Adrenal gland (tissue), 12 donors: ENCODE measurements around the gene CRELD2. TPM values are rescaled to one million over a fixed set of nuclear protein-coding genes. Genes with fewer than 3 reads are reported as not detected.

Source experiments
- DNase-seq, 7 donors: peaks; one replicate each; pipeline ENCODE4 v3.0.0-alpha.2; 2019 to 2020
- H3K27ac ChIP-seq, 5 donors: fragments of 200-600 bp; sonication (generic) in 4 of 5; 1 replicate in 3 of 5; 2 replicates in 2 of 5; pipeline versions ENCODE4 v1.5.1 to v1.8.0; 2016 to 2020; ENCODE audit warnings: mild to moderate bottlenecking in 1 of 5
- H3K27me3 ChIP-seq: fragments of 200-600 bp; 2 replicates; pipeline ENCODE4 v1.8.0; 2021
- H3K36me3 ChIP-seq, 2 donors: fragments of 200-600 bp; replicated peaks in 1 of 2; 1 replicate in 1 of 2; 2 replicates in 1 of 2; pipeline versions ENCODE4 v1.5.1 to v1.8.0; 2018 to 2022
- H3K4me1 ChIP-seq, 2 donors: fragments of 200-600 bp; replicated peaks in 1 of 2; 1 replicate in 1 of 2; 2 replicates in 1 of 2; pipeline versions ENCODE4 v1.5.1 to v1.8.0; 2018 to 2021
- H3K4me3 ChIP-seq, 4 donors: fragments of 200-600 bp; sonication (generic) in 3 of 4; one replicate each; pipeline ENCODE4 v1.5.1; 2016 to 2018
- H3K9me3 ChIP-seq, 3 donors: fragments of 200-600 bp; sonication (generic) in 1 of 3; replicated peaks in 1 of 3; 1 replicate in 2 of 3; 2 replicates in 1 of 3; pipeline versions ENCODE4 v1.5.1 to v1.8.0; 2016 to 2021
- POLR2A ChIP-seq, 2 donors: fragments of 450-650 bp; IDR thresholded peaks; one replicate each; pipeline ENCODE4 v1.6.1; 2017; ENCODE audit warnings: antibody characterized with exemption in 2 of 2, mild to moderate bottlenecking in 2 of 2, moderate library complexity in 1 of 2
- WGBS, 4 donors: extraction: QIAGEN DNeasy Blood & Tissue Kit in 2 of 4; methylation state at CpG; one replicate each; pipeline versions ENCODE4 v1.1.5 to v1.1.7; 2013 to 2017; 5-methylcytosine and 5-hydroxymethylcytosine counted together
- intact Hi-C, 2 donors: fragments of 100-400 bp; cut with DNase I; formaldehyde crosslinking; loops; one replicate each; pipeline versions ENCODE4 v1.14.1 to v1.15.0; 2022 to 2023
- polyA plus RNA-seq, 3 donors: library from polyadenylated mRNA; stranded (reverse); fragments of 200-250 nt in 2 of 3; fragments of 350-450 nt in 1 of 3; fragmentation: Illumina TruSeq in 1 of 3; extraction: RNeasy Lipid Tissue Mini Kit (QIAGEN cat#74804) in 1 of 3; gene quantifications; one replicate each; pipeline ENCODE4 v1.2.3, GENCODE V29; 2013 to 2014
- total RNA-seq, 9 donors: library from RNA; depleted of rRNA in 4 of 9; stranded (reverse); fragments of >200 nt in 4 of 9; fragments of 120-200 nt in 1 of 9; fragmentation: NEBNext Ultra II Directional in 1 of 9; extraction: Animal tissue kit (Norgen Biotek cat#: 25700) in 1 of 9; gene quantifications; one replicate each; pipeline versions ENCODE4 v1.1.0 to v1.2.4, GENCODE V29; 2013 to 2023
- TF ChIP-seq, protein P1 (sequence below), 6 experiments: fragments of 450-650 bp in 4 of 6; fragments of 200-600 bp in 2 of 6; sonication (generic) in 1 of 6; IDR thresholded peaks; 1 replicate in 5 of 6; 2 replicates in 1 of 6; pipeline versions ENCODE4 v1.5.1 to v1.8.0; 2016 to 2021; ENCODE audit warnings: antibody characterized with exemption in 6 of 6, mild to moderate bottlenecking in 2 of 6, moderate library complexity in 1 of 6
- donor health status: healthy with polysubstance abuse.
- donor health status: Bipolar disorder and iron deficiency.
- donor health status: DM: yes; HTN: yes; CAD: no.
- donor health status: DM: no; HTN: no; CAD: no.
- donor health status: DM: no; HTN: no; CAD: no.
- donor health status: DM: yes; HTN: yes; CAD: no.

Gene CRELD2
- total and polyA plus RNA-seq, 12 donors, result 14.5 to 63.4 (median 36.2) TPM

DNA sequence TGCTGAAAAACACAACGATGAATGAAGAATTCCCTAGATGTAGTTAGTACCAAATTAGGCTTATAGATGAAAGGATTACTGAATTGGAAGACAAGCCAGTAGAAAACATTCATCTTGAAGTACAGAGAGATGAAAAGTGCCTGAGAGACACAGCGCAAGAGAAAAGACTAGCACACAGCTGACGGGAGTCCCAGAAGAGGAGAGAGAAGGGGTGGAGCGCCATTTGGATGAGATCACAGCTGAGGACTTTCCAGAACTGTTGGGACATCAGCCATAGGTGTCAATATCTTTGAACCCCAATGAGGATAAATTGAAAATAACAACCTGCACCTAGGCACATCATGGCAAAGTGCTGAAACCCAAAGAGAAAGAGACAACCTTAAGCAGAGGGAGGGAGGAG is 25.4 kb upstream of the CRELD2 start:
- TF ChIP-seq, protein P1, sequence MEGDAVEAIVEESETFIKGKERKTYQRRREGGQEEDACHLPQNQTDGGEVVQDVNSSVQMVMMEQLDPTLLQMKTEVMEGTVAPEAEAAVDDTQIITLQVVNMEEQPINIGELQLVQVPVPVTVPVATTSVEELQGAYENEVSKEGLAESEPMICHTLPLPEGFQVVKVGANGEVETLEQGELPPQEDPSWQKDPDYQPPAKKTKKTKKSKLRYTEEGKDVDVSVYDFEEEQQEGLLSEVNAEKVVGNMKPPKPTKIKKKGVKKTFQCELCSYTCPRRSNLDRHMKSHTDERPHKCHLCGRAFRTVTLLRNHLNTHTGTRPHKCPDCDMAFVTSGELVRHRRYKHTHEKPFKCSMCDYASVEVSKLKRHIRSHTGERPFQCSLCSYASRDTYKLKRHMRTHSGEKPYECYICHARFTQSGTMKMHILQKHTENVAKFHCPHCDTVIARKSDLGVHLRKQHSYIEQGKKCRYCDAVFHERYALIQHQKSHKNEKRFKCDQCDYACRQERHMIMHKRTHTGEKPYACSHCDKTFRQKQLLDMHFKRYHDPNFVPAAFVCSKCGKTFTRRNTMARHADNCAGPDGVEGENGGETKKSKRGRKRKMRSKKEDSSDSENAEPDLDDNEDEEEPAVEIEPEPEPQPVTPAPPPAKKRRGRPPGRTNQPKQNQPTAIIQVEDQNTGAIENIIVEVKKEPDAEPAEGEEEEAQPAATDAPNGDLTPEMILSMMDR (IDR thresholded peaks at IDR 0.05), result no peak
- no peak for TF ChIP-seq POLR2A (IDR thresholded peaks at IDR 0.05)
- 86 to 99% (median 97%) methylated on average over 4 of the region's 4 CpGs for WGBS, 4 donors
- Histone ChIP-seq H3K4me1 (no peaks in the 10 kb centered on the region), H3K4me3 (no peak overlapping the region), H3K27me3 (no peaks in the 10 kb centered on the region), H3K27ac (no peak overlapping the region), H3K9me3 (no peaks in the 10 kb centered on the region), H3K36me3 (no peaks in the 10 kb centered on the region)
- DNase-seq, result no peak
- intact Hi-C loops, result no loop called here

DNA sequence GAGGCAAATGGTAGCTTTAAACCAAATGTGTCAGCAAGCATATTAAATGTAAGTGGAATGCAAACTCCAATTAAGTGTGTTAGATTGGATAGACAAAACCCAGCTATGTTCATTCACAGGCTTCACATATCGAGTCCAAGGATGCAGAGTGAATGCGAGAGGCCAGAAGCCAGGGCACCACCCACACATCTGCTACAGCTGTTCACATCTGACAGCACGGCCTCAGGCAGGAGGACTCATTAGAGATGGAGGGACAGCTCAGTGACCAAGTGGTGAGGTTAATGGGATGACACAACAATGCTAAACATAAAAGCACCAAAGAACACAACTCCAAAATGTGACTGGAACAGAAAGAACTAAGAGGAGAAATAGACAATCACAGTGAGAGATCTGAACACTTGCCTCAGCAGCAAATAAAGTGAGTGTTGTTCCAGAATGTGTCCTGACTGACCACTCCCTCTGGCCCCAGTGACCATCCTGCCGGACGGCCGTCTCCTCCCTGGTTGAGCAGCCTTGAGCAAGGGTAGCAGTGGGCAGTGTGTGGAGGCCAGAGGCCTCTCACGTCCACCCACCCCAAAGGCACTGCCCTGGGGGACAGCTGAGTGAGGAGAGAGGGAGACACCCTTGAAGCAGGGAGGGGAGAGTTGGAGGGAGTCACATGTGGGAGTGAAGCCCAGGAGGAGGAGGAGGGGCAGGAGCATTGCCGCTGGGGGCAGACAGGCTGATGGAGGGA is 23.9 kb upstream of the CRELD2 start:
- intact Hi-C loops, result no loop called here
- H3K4me3 ChIP-seq, result no peak overlapping the region
- no peak for TF ChIP-seq POLR2A (IDR thresholded peaks at IDR 0.05)
- TF ChIP-seq, protein P1 (IDR thresholded peaks at IDR 0.05), result no peak
- H3K27me3 ChIP-seq, result no peaks in the 10 kb centered on the region
- 82 to 92% (median 87%) methylated on average over 8 of the region's 8 CpGs for WGBS, 4 donors
- H3K27ac ChIP-seq, result no peak overlapping the region
- H3K4me1 ChIP-seq, result no peaks in the 10 kb centered on the region
- no peak for DNase-seq
- H3K9me3 ChIP-seq, result no peaks in the 10 kb centered on the region
- H3K36me3 ChIP-seq, result no peaks in the 10 kb centered on the region

GRCh38 chr22:49896201-49896600 is 22.2 kb upstream of the CRELD2 start:
- Histone ChIP-seq H3K27me3 (no peaks in the 10 kb centered on the region), H3K27ac (no peak overlapping the region), H3K4me1 (no peaks in the 10 kb centered on the region), H3K9me3 (no peaks in the 10 kb centered on the region), H3K36me3 (peaks cover 0 to 4% of the 10 kb centered on the region in 2 donors), H3K4me3 (no peak overlapping the region)
- intact Hi-C loops, result no loop called here
- DNase-seq, result no peak
- 91 to 98% (median 95%) methylated on average over 5 of the region's 5 CpGs for WGBS, 4 donors
- TF ChIP-seq POLR2A (IDR thresholded peaks at IDR 0.05), result no peak
- TF ChIP-seq, protein P1 (IDR thresholded peaks at IDR 0.05), result no peak

DNA sequence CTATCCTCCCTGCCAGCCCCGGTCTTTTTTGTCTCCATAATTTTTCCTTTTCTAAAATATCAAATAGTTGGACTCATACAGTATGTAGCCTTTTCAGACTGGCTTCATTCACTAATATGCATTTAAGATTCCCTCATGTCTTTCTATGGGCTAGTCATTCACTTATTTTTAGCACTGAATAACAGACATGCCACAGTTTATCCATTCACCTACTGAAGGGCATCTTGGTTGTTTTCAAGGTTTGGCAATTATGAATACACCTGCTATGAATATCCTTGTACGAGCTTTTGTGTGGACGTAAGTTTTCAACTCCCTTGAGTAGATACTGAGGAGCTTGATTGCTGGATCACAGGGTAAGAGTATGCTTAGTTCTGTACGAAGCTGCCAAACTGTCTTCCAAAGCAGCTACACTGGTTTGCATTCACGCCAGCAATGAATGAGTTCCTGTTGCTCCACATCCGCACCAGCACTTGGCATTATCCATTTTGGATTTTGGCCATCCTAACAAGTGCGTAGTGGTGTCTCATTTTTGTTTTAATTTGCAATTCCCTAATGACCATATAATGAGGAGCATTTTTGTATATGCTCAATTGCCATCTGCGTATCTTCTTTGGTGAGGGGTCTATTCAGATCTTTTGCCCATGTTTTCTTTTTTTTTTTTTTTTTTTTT is 21.3 kb upstream of the CRELD2 start:
- no peak overlapping the region for H3K4me3 ChIP-seq
- no peaks in the 10 kb centered on the region for H3K27me3 ChIP-seq
- TF ChIP-seq, protein P1 (IDR thresholded peaks at IDR 0.05), result no peak
- no peak for TF ChIP-seq POLR2A (IDR thresholded peaks at IDR 0.05)
- DNase-seq, result no peak
- H3K36me3 ChIP-seq, result peaks cover 0 to 5% of the 10 kb centered on the region in 2 donors
- no peak overlapping the region for H3K27ac ChIP-seq
- WGBS, 4 donors, result 96 to 97% (median 97%) methylated on average over 8 of the region's 8 CpGs
- H3K9me3 ChIP-seq, result no peaks in the 10 kb centered on the region
- intact Hi-C loops, result no loop called here
- H3K4me1 ChIP-seq, result no peaks in the 10 kb centered on the region
